ENCODE measurements around the gene TIMM21. TPM values are rescaled to one million over a fixed set of nuclear protein-coding genes. Genes with fewer than 3 reads are reported as not detected.
A peak's percentile ranks its signal among the peaks of the same experiment; 100 is the strongest.

Gene TIMM21
- total and polyA plus RNA-seq, 9 of the 15 experiments (the other 6 are each of a cell fraction or from before 2014, with no cell fraction given), result 54.7 to 229 (median 83.3) TPM

- TF ChIP-seq ZNF253 (CRISPR knock-in tag; conservative IDR thresholded peaks at IDR 0.05) (no peak), PHF21A (IDR thresholded peaks at IDR 0.05; ENCODE audit: borderline replicate concordance, low read depth) (no peak), TAL1 (IDR thresholded peaks at IDR 0.05) (no peak), ZNF584 (CRISPR knock-in tag; IDR thresholded peaks at IDR 0.05; ENCODE audit: low read depth) (no peak), CHD2 (IDR thresholded peaks at IDR 0.05; ENCODE audit: low read depth, low read length) (no peak), ZBTB12 (CRISPR knock-in tag; IDR thresholded peaks at IDR 0.05) (peak; percentile 77), ZNF717 (CRISPR knock-in tag; IDR thresholded peaks at IDR 0.05) (no peak), MTA3 (IDR thresholded peaks at IDR 0.05; ENCODE audit: borderline replicate concordance) (no peak), ZBTB8A (IDR thresholded peaks at IDR 0.05; ENCODE audit: partially characterized antibody) (no peak), FOXP1 (CRISPR knock-in tag; IDR thresholded peaks at IDR 0.05) (no peak), CBFA2T2 (conservative IDR thresholded peaks at IDR 0.05) (no peak), BCL6 (CRISPR knock-in tag; IDR thresholded peaks at IDR 0.05) (no peak), HMGXB4 (CRISPR knock-in tag; IDR thresholded peaks at IDR 0.05) (no peak), NR1H2 (CRISPR knock-in tag; IDR thresholded peaks at IDR 0.05) (no peak), NEUROD1 (IDR thresholded peaks at IDR 0.05; ENCODE audit: borderline replicate concordance, low read depth, low read length, partially characterized antibody) (peak; percentile 12), BRD4 (IDR thresholded peaks at IDR 0.05) (no peak), TRIM25 (IDR thresholded peaks at IDR 0.05; ENCODE audit: borderline replicate concordance) (no peak), ELF1 (tag; IDR thresholded peaks at IDR 0.05) (peak; percentile 40; the same call in 1 of the 2 replicates), HIVEP1 (CRISPR knock-in tag; IDR thresholded peaks at IDR 0.05) (no peak), KAT7 (CRISPR knock-in tag; IDR thresholded peaks at IDR 0.05; ENCODE audit: borderline replicate concordance) (no peak), GTF2B (IDR thresholded peaks at IDR 0.05; ENCODE audit: extremely low read depth, insufficient read length) (no peak), ZNF41 (CRISPR knock-in tag; conservative IDR thresholded peaks at IDR 0.05) (no peak), TCF3 (CRISPR knock-in tag; IDR thresholded peaks at IDR 0.05) (no peak), YBX1 (IDR thresholded peaks at IDR 0.05) (no peak), ZEB2 (IDR thresholded peaks at IDR 0.05) (no peak), ETS2 (tag; IDR thresholded peaks at IDR 0.05; ENCODE audit: borderline replicate concordance, poor library complexity, severe bottlenecking) (no peak)
Measured at GRCh38 chr18:74147779-74148542, at the start of gene TIMM21, which contains the start of gene FBXO15 (continued).

Measured in K562 (cell line).